A549 (cell line): Measurements from ENCODE around the gene CA10.

Experiments
- BHLHE40 ChIP-seq: IDR thresholded peaks from 2 replicates; pipeline ENCODE4 v1.6.1; 2012; ENCODE audit warnings: low read depth, low read length, inconsistent platforms
- EP300 ChIP-seq, 2 experiments: fragments of >200 bp; sonication (Bioruptor Twin); formaldehyde crosslinking; IDR thresholded peaks; 2 replicates in 1 of 2; 3 replicates in 1 of 2; pipeline ENCODE4 v1.6.1; 2016 to 2017
- FOSB ChIP-seq: fragments of 250-450 bp; sonication (Bioruptor Pico); IDR thresholded peaks from 2 replicates; pipeline ENCODE4 v1.5.0; 2020; ENCODE audit warnings: mild to moderate bottlenecking, moderate library complexity
- KDM5A ChIP-seq: fragments of 200-600 bp; sonication (generic); IDR thresholded peaks from 2 replicates; pipeline ENCODE4 v1.6.1; 2016; ENCODE audit warnings: antibody characterized with exemption, mild to moderate bottlenecking
- MAX ChIP-seq: IDR thresholded peaks from 2 replicates; pipeline ENCODE4 v1.6.1; 2012
- POLR2A ChIP-seq: IDR thresholded peaks from 2 replicates; pipeline ENCODE4 v1.6.1; 2012; ENCODE audit warnings: mild to moderate bottlenecking, low read length
- POLR2AphosphoS2 ChIP-seq: conservative IDR thresholded peaks from 2 replicates; pipeline ENCODE4 v1.6.1; 2012; ENCODE audit warnings: low read length, improper control_type of control experiment, inconsistent platforms
- RAD21 ChIP-seq, 2 experiments: fragments of >200 bp in 1 of 2; sonication (Bioruptor Twin) in 1 of 2; formaldehyde crosslinking in 1 of 2; IDR thresholded peaks in 1 of 2; conservative IDR thresholded peaks in 1 of 2; 2 replicates in 1 of 2; 3 replicates in 1 of 2; pipeline ENCODE4 v1.6.1; 2012 to 2018; ENCODE audit warnings: inconsistent platforms in 1 of 2
- REST ChIP-seq: fragments of 200-600 bp; sonication (generic); IDR thresholded peaks from 2 replicates; pipeline ENCODE4 v1.6.1; 2016; ENCODE audit warnings: antibody characterized with exemption, mild to moderate bottlenecking, moderate library complexity
- TF ChIP-seq, protein P1 (sequence below): fragments of >200 bp; sonication (Bioruptor Twin); formaldehyde crosslinking; IDR thresholded peaks from 3 replicates; pipeline ENCODE4 v1.5.1; 2016

DNA sequence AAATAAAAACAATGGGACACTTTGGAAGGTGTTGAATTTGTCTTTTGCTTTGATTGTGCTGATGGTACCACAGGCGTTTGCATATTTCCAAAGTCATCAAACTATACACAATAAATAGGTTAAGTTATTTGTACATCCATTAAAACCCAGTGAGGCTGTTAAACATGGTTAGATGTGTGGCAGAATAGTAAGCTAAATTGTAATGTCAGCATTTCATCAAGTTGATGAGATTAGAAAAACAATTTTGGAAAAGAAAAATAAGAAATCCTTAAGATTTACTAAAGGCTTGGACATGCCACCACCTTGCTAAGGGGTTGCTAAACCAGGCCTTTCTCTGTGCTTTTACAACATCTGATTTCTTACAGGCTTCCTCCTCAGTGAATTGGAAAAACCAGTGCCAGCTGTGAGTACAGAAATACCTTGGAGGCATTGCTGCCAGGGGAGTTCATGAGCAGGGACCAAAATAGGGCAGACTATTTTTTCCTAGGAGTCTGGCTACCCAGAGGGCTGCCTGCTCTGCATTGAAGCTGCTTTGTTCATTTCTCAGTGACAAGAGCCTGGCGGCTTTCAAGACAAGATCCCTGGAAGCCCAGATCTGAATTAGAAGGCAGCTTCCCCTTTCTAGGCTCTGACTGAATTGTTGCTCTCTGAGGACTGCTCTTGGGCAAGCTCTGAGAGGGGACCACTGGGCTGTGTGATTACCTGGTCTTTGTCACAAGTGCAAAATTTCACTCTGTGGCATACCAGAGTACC is 43.4 kb upstream of the CA10 start:
- no peak for TF ChIP-seq RAD21 (conservative IDR thresholded peaks at IDR 0.05 in 1 of 2, IDR thresholded peaks at IDR 0.05 in 1 of 2)
- TF ChIP-seq, protein P1, sequence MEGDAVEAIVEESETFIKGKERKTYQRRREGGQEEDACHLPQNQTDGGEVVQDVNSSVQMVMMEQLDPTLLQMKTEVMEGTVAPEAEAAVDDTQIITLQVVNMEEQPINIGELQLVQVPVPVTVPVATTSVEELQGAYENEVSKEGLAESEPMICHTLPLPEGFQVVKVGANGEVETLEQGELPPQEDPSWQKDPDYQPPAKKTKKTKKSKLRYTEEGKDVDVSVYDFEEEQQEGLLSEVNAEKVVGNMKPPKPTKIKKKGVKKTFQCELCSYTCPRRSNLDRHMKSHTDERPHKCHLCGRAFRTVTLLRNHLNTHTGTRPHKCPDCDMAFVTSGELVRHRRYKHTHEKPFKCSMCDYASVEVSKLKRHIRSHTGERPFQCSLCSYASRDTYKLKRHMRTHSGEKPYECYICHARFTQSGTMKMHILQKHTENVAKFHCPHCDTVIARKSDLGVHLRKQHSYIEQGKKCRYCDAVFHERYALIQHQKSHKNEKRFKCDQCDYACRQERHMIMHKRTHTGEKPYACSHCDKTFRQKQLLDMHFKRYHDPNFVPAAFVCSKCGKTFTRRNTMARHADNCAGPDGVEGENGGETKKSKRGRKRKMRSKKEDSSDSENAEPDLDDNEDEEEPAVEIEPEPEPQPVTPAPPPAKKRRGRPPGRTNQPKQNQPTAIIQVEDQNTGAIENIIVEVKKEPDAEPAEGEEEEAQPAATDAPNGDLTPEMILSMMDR: no peak
- no peak for TF ChIP-seq EP300 (IDR thresholded peaks at IDR 0.05)
- no peak for TF ChIP-seq POLR2A
- TF ChIP-seq REST: no peak
- TF ChIP-seq POLR2AphosphoS2: no peak
- TF ChIP-seq FOSB (CRISPR knock-in tag): no peak
- TF ChIP-seq KDM5A: no peak
- TF ChIP-seq MAX: no peak
- no peak for TF ChIP-seq BHLHE40
